Stomach (tissue), 4 donors: ENCODE data around the gene JSRP1.

Source experiments
- EP300 ChIP-seq: sonication (generic); formaldehyde crosslinking; IDR thresholded peaks from one replicate; pipeline ENCODE4 v1.6.1; 2017; ENCODE audit warnings: antibody characterized with exemption
- POLR2A ChIP-seq, 4 donors: fragments of 450-650 bp; IDR thresholded peaks; one replicate each; pipeline ENCODE4 v1.6.1; 2016; ENCODE audit warnings: antibody characterized with exemption in 4 of 4, control low read depth in 2 of 4, mild to moderate bottlenecking in 1 of 4, moderate library complexity in 1 of 4
- POLR2AphosphoS5 ChIP-seq, 3 donors: sonication (generic); formaldehyde crosslinking; IDR thresholded peaks; one replicate each; pipeline ENCODE4 v1.6.1; 2016; ENCODE audit warnings: antibody characterized with exemption in 3 of 3
- TF ChIP-seq, protein P1 (sequence below), 7 experiments: fragments of 450-650 bp in 4 of 7; fragments of 200-600 bp in 3 of 7; sonication (generic) in 3 of 7; IDR thresholded peaks; one replicate each; pipeline ENCODE4 v1.5.1; 2016 to 2019; ENCODE audit warnings: antibody characterized with exemption in 7 of 7, control low read depth in 2 of 7, mild to moderate bottlenecking in 1 of 7

DNA sequence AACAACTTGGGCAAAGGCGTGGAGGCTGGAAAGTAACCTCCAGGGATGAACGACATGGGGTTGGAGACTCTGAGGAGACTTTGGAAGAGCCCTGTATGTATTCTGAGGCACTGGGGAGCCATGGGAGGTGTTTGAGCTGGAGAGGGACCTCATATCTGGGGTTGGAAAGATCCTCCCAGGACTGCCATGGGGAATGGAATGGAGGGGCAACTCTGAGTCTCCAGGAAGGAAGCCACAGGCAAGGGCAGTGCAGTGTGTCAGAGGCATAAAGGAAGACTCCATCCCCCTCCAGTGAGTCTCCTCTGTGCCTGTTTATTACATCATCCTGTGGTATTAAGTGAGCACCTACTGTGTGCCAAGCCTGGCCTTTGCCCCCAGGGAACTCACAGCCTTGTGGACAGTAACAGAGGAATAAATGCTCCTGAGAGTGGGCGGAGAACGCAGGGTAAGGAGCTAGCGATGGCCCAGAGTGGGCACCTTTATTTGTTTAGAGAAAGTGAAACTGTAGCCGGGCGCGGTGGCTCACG lies 18.0 kb upstream of the JSRP1 start:
- TF ChIP-seq, protein P1, sequence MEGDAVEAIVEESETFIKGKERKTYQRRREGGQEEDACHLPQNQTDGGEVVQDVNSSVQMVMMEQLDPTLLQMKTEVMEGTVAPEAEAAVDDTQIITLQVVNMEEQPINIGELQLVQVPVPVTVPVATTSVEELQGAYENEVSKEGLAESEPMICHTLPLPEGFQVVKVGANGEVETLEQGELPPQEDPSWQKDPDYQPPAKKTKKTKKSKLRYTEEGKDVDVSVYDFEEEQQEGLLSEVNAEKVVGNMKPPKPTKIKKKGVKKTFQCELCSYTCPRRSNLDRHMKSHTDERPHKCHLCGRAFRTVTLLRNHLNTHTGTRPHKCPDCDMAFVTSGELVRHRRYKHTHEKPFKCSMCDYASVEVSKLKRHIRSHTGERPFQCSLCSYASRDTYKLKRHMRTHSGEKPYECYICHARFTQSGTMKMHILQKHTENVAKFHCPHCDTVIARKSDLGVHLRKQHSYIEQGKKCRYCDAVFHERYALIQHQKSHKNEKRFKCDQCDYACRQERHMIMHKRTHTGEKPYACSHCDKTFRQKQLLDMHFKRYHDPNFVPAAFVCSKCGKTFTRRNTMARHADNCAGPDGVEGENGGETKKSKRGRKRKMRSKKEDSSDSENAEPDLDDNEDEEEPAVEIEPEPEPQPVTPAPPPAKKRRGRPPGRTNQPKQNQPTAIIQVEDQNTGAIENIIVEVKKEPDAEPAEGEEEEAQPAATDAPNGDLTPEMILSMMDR (IDR thresholded peaks at IDR 0.05): no peak
- TF ChIP-seq EP300 (no peak), POLR2A (IDR thresholded peaks at IDR 0.05) (no peak), POLR2AphosphoS5 (IDR thresholded peaks at IDR 0.05) (no peak)
